Retinal pigment epithelial cell (primary cell): ENCODE results near the gene VAT1.

Source experiments
- DNase-seq: peaks from one replicate; pipeline ENCODE4 v3.0.0-alpha.2; 2010; ENCODE audit warnings: low read depth
- H3K4me3 ChIP-seq: 2 replicates; pipeline ENCODE4 v1.5.1; 2011; ENCODE audit warnings: mild to moderate bottlenecking, low read length, control low read depth, moderate library complexity
- TF ChIP-seq, protein P1 (sequence below): conservative IDR thresholded peaks from 2 replicates; pipeline ENCODE4 v1.5.1; 2011; ENCODE audit warnings: low read depth, low read length, control low read depth, inconsistent platforms

VAT1 gene

DNA sequence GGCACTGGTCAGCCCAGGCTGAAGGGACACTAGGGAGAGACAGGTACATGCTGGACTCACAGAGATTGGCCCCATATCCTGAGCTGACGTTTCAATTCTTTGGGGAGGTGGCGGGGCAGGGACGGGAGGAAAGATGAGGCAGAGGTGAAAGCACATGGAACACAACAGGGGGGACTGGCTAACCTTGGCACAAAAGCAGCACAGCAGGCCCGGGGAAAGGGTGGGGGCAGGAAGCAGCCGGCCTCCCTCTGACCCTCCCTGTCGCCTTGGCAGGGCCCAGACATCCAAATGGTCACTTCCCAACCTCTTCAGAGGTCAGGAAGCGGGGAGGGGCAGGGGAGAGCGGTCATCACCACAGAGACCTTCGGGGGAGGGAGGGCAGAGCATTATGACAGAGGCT, 6.6 kb downstream of the VAT1 start:
- TF ChIP-seq, protein P1, sequence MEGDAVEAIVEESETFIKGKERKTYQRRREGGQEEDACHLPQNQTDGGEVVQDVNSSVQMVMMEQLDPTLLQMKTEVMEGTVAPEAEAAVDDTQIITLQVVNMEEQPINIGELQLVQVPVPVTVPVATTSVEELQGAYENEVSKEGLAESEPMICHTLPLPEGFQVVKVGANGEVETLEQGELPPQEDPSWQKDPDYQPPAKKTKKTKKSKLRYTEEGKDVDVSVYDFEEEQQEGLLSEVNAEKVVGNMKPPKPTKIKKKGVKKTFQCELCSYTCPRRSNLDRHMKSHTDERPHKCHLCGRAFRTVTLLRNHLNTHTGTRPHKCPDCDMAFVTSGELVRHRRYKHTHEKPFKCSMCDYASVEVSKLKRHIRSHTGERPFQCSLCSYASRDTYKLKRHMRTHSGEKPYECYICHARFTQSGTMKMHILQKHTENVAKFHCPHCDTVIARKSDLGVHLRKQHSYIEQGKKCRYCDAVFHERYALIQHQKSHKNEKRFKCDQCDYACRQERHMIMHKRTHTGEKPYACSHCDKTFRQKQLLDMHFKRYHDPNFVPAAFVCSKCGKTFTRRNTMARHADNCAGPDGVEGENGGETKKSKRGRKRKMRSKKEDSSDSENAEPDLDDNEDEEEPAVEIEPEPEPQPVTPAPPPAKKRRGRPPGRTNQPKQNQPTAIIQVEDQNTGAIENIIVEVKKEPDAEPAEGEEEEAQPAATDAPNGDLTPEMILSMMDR, result no peak
- DNase-seq, result no peak
- no peak overlapping the region for H3K4me3 ChIP-seq

DNA sequence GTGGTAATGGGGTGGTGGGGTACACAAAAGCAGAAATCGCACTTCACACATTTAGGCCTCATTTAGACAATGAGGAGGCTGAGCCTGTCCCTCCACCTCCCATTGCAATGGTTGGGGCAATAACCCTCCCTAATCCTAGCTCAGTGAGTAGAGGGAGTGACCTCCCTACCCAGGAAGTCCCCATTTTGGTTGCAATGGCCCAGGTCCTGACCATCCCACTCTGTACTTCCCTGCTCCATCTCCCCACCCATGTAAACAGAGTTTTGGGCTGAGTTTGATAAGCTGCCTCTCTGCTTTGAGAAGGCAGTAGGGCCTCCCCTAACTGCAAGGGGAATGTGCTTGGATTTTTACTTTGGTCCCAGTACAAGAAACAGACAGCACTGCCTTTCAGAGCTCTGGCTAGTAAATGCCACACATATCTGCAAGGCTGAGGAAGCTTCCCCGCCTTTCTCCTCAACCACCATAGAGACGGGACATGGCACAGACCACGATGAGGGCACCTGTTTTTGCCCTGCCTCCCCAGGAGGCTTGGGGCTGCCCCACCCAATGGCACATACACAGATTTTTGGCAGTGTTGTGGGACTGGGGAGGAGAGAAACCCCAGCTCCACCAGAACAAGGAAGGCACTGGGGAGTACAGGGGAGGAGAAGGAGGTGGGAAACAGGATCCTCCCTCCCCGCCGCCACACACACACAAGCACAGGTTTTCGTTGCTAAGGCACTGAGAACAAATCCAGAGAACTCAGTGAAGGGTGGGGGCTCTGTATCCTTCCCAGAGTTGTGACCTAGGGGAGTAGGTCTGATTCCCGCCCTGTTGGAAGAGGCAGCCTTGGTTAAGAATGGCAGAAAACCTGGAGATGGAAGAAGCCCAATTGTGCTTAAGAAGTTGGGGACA, 7.3 kb downstream of the VAT1 start:
- H3K4me3 ChIP-seq, result no peak overlapping the region
- TF ChIP-seq, protein P1, result no peak
- no peak for DNase-seq

DNA sequence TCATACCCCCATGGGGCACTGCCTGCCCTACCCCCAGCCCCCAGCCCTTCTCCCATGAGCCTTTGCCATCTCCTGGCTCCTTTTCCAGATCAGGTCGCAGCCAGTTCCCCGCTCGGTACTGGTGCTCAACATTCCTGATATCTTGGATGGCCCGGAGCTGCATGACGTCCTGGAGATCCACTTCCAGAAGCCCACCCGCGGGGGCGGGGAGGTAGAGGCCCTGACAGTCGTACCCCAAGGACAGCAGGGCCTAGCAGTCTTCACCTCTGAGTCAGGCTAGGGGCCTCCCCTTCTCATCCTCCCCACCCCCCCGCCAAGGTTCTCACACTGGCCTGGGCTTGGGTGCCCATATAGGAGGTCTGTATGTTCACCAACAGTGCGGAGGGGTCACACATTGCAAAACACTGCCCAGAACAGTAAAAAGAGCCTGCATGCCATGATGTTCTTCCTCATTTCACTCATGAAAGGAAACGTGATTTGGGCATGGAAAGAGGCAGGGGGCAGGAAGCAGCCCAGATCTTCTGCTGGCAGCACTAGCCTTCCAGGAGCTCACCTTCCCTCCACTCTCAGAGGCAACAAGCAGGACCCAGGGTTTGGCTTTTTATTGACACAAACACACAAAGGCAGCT, 8.1 kb downstream of the VAT1 start:
- H3K4me3 ChIP-seq, result no peak overlapping the region
- DNase-seq, result no peak
- TF ChIP-seq, protein P1, result no peak

DNA sequence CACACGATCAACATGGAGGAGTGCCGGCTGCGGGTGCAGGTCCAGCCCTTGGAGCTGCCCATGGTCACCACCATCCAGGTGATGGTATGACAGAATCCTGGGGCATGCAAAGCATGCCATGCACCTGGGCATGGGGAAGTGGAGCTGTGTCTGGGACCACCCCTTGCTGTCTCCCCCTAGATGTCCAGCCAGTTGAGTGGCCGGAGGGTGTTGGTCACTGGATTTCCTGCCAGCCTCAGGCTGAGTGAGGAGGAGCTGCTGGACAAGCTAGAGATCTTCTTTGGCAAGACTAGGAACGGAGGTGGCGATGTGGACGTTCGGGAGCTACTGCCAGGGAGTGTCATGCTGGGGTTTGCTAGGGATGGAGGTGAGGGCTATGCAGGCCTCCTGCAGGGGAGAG, 8.9 kb downstream of the VAT1 start:
- TF ChIP-seq, protein P1, result no peak
- H3K4me3 ChIP-seq, result no peak overlapping the region
- no peak for DNase-seq

DNA sequence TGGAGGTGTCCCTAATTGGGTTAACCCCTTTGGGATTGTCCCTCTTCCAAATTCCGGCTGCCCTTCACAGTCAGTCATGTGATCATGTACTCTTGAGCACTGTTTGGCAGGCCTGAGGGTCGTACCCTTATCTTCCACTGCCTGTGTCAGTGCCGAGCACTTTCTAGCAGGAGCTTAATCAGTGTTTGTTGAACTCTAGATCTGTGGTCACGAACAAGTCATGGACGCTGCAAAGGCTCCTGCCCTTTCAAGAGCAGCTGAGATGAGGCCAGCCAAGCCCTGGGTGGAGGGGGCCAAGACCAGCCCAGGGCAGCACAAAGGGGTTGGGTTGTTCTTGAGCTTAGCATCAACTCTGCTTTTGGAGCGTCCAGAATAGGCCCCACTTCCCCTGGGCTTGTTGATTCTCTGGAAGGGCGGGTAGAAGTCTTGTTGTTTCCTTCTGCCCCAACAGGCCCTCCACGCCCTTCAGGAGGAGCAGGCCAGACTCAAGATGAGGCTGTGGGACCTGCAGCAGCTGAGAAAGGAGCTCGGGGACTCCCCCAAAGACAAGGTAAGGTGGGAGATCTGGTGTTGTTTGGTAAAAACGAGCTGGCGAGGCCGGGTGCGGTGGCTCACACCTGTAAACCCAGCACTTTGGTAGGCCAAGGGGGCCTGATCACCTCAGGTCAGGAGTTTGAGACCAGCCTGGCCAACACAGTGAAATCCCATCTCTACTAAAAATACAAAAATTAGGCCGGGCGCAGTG, 10.3 kb downstream of the VAT1 start:
- TF ChIP-seq, protein P1, result no peak
- H3K4me3 ChIP-seq, result no peak overlapping the region
- no peak for DNase-seq

DNA sequence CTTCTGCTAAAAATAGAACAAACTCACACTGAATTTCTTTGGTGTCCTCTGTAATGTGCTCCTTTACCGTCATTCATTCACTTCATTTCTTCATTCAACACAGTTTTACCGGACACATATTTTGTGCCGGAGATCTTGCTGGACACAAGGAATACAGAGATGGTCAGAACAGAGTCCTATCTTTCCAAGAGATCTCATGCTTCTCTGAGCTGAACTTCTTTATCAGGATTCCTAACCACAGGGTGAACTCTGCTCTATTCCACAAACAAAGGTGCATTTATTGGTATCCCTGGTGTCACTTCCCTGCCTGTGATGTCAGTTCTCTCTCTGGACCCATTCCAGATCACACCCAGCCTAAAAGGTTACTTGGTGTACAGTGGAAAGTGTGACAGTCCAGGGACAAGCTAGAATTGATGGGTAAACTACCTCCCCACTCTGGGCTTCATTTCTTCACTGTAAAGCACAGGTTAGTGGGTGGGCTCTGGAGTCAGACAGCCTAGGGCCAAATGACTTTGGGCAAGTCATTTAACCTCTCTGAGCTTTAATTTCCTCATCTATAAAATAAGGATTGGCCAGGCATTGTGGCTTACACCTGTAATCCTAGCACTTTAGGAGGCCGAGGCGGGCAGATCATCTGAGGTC, 11.4 kb downstream of the VAT1 start:
- H3K4me3 ChIP-seq, result no peak overlapping the region
- no peak for DNase-seq
- TF ChIP-seq, protein P1, result no peak
